G401 (cell line): Measurements from ENCODE around the gene RAP1B. TPM values are rescaled to one million over a fixed set of nuclear protein-coding genes. Genes with fewer than 3 reads are reported as not detected.

ENCODE experiments used
- DNase-seq: peaks from one replicate; pipeline ENCODE4 v3.0.0-alpha.2; 2015; ENCODE audit warnings: low spot score
- in situ Hi-C: cut with HindIII; loops from 2 replicates; pipeline ENCODE4 v1.10.0; 2016; ENCODE audit warnings: low sequenced_read_pairs, mixed read lengths
- total RNA-seq: library from RNA; depleted of rRNA; stranded (reverse); fragments of >200 nt; shearing (Covaris generic); gene quantifications from 2 replicates; pipeline ENCODE4 v1.2.3, GENCODE V29; 2014; rRNA removed

Gene RAP1B
- total RNA-seq = 97.5 and 103 TPM in 2 replicates

DNA sequence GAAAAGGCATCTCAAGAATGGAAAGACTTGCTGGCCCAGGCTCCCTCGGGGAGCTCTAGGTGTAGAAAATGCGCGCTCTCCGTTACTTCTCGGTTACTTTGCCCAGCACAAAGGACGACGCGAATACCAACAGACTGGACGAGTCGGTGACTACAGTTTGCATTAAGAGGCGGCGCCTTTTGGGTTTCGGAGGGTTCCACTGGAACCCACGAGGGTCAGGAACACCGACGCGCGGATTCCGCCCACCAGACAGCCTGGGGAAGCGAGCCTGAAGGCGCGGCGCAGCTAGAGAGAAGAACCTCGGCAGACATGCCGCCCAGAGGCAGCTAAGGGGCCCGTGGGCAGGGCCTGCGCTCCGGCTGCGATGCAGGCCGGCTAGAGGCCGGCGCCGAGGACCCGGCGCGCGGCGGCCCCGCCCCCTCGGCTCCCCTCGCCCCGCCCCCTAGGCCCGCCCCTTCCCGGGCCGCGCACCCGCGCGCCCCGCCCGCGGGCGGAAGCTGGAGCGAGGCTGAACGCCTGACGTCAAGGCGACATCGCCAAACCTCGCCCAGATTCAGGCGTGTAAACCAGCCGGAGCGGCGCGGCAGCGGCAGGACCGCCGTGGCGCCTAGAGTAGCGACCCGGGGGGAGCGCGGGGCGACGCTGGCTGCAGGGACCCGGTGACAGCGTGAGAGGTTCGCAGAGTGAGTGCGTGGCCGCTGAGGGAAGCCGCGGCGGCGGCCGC, at the start of gene RAP1B:
Gene RAP1B (plus strand): TSS at position 530 of the 724 bp plus-strand sequence. CDS start 37,826 bp downstream, outside the sequence.
- DNase-seq = peak; percentile 92
- in situ Hi-C loops = no loop called here

- in situ Hi-C loops = no loop called here
- no peak for DNase-seq
Observed at GRCh38 chr12:68561830-68562229, 48.9 kb upstream of the RAP1B start.

DNA sequence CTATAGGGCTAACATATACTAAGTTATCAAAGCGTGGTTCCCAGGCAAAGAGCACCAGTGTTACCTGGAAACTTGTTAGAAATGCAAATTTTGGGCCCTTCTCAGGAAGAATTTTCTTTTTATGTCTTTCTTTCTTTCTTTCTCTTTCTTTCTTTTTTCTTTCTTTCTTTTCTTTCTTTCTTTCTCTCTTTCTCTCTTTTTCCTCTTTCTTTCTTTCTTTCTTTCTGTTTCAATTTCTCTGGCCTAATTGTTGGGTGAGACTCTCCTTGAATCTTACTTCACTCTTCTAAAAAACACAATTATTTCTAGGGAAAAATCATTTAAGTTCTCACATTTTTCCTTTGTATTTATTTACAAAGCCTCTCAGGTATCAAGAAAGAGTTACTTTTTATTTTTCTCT, 46.5 kb upstream of the RAP1B start:
- DNase-seq = no peak
- in situ Hi-C loops = no loop called here

DNA sequence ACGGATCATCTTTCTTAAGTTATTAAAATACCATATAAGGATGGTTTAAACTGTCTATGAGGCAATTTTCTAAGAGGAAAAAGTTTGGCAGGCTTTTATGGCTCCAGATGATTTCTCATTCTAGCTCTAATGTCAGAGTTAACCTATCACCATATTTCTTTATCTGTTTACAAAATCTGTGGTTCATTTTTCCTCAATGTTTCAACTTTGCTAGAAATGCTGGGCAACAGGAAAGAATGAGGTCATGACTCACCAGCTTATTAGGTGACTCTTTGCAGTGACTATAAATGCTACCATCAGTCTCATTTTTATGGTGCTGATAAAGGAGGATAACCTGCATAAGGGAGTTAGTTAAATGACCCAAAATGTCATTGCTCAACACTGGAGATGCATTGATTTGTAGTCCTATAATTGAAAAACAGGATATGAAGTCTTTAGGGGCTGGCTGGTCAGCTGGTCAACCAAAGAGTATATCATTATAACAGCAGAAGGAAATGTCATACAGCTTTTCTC, 45.3 kb upstream of the RAP1B start:
- DNase-seq = no peak
- in situ Hi-C loops = no loop called here

- in situ Hi-C loops = no loop called here
- no peak for DNase-seq
Observed at GRCh38 chr12:68568922-68569569, 41.7 kb upstream of the RAP1B start.

DNA sequence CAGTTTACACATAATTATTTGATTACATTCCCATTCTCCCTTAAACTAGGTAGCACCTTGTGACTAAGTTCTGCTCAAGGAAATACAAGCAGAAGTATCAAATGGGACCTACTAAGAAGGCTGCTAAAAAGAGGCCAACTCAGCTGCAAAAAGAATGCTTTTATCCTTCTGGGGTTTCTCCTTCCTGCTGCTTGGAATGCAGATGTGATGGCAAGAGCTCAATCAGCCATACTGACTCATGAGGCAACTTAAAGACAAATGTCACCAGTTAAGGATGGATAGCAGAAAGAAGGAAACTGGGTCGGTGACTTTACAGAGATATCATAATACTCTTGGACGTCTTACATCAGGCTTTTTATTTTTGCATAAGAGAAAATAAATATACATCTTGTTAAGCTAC, 38.0 kb upstream of the RAP1B start:
- in situ Hi-C loops = no loop called here

GRCh38 chr12:68573406-68573805, 37.3 kb upstream of the RAP1B start:
- DNase-seq = no peak
- in situ Hi-C loops = no loop called here

More for the DNA sequence above, 38.0 kb upstream of the RAP1B start:
- DNase-seq = no peak

GRCh38 chr12:68577949-68578348, 32.8 kb upstream of the RAP1B start:
- DNase-seq = no peak
- in situ Hi-C loops = no loop called here

GRCh38 chr12:68578765-68579164, 31.9 kb upstream of the RAP1B start:
- in situ Hi-C loops = no loop called here
- DNase-seq = no peak

GRCh38 chr12:68579254-68579653, 31.4 kb upstream of the RAP1B start:
- DNase-seq = no peak
- in situ Hi-C loops = no loop called here

DNA sequence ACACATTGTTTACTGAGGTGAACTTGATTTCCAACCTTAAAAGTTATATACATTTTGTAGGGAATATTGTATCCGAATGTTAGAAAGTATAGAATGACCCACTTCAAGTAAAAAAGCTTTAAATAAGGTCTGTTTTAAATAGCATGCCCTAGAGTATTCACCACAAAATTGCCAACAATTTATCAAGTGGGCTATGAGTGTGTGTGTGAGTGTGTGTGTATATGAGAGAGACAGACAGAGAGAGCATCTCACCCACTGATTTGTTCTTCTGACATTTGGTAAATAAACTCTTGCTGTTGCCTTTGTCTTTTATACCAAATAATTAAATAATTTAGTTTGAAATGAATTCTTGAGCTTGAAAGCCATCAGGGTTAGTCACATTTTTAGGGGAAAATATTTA, 29.8 kb upstream of the RAP1B start:
- no peak for DNase-seq
- in situ Hi-C loops = no loop called here

DNA sequence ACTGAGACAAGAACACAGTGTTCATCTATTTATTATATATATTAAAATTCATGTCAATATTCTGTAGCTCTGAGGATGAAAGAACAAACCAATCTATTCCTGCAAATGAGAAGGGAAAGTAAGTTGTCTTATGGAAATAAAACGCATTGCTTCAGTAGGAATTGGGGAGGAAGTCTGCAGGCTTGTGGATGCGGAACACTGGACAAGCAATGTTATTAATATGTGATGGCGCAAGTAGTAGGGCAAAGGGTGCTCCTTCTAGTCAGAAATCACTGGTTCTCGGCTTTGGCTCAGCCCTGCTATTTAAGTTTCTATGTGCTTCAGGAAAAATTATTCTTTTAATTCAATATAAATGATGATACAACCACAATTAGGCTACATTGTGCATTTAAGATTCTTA, 28.8 kb upstream of the RAP1B start:
- in situ Hi-C loops = no loop called here

GRCh38 chr12:68585966-68586365, 24.7 kb upstream of the RAP1B start:
- in situ Hi-C loops = no loop called here
- no peak for DNase-seq

More for the DNA sequence above, 28.8 kb upstream of the RAP1B start:
- DNase-seq = no peak

GRCh38 chr12:68587448-68587873, 23.2 kb upstream of the RAP1B start:
- in situ Hi-C loops = no loop called here
- DNase-seq = no peak

DNA sequence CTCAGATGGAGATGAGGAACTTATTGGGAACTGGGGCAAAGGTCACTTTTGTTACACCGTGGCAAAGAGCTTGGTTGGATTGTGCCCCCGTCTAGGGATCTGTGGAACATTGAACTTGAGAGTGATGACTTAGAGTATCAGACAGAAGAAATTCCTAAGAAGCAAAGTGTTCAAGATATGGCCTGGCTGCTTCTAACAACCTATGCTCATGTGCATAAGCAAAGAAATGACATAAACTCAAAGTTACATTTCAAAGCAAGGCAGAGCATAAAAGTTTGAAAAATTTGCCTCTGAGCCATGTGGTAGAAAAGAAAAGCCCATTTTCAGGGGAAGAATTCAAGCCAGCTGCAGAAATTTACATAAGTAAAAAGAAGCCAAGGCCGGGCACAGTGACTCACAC, 21.5 kb upstream of the RAP1B start:
- in situ Hi-C loops = no loop called here
- DNase-seq = no peak

DNA sequence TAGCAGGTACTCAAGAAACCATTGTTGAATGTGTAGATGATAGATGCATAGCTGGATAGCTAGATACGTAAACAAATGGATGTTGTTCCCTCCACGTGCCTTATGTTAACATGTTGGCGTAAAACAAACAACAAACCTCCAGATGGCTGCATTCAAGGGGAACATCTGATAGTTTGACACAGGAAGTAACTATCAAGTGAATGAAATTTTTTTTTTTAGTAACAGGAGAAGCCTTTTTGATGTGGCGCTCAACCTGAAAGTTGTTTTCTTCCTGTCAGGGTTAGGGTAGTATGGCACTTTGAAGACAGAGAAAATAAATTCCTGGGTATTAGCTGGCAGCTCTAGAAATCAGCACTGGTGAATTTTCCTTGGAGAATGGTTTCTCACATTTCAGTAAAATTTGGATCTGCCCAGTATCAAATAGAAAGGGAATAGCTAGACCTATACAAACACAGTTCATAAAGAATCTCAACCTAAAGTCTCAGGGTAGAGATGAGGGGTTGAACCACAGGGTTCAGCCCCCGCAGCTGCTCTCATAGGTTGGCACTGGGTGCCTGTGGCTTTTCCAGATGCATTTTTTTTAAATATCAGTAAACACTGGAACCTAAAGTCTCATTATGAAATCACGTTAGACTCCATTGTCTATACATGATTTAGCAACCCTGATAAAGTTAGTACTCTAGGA, 18.8 kb upstream of the RAP1B start:
- in situ Hi-C loops = no loop called here
- no peak for DNase-seq

- no peak for DNase-seq
- in situ Hi-C loops = no loop called here
Observed at GRCh38 chr12:68595241-68595640, 15.5 kb upstream of the RAP1B start.

DNA sequence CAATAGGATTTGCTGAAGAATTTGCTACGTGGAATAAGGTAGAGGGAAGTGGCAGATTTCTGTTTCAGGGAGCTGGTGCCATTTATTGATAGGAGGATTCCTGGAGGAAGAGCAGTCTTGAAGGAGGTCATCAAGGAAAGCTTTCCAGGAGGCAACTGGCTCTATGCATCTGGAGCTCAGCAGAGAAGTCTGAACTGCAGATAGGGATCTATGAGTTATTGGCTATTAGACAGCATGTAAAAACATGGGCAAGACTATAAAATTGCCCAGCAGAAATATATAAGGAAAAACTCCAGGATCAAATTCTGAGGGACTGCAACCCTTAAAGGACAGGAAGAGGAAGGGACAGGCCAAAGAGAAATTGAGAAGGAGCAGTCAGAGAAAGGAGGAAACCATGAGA, 8.9 kb upstream of the RAP1B start:
- in situ Hi-C loops = no loop called here
- no peak for DNase-seq

- in situ Hi-C loops = no loop called here
Observed at GRCh38 chr12:68602720-68603119, 8.0 kb upstream of the RAP1B start.

GRCh38 chr12:68608191-68608590, 2.5 kb upstream of the RAP1B start:
- in situ Hi-C loops = no loop called here
- no peak for DNase-seq

More at GRCh38 chr12:68602720-68603119, 8.0 kb upstream of the RAP1B start:
- no peak for DNase-seq
